ENCODE measurements around the gene MED17.

MED17 gene

GRCh38 chr11:93817426-93818348 is 33.6 kb downstream of the MED17 start:
- no peak for TF ChIP-seq ZFX (IDR thresholded peaks at IDR 0.05)
- TF ChIP-seq CTCF (conservative IDR thresholded peaks at IDR 0.05) = no peak
- no peak overlapping the region for H3K27ac ChIP-seq

- H3K27ac ChIP-seq = no peak overlapping the region
- TF ChIP-seq ZFX (IDR thresholded peaks at IDR 0.05) (no peak), CTCF (conservative IDR thresholded peaks at IDR 0.05) (no peak)
Observed at GRCh38 chr11:93819966-93820695, 36.0 kb downstream of the MED17 start.

- TF ChIP-seq CTCF (conservative IDR thresholded peaks at IDR 0.05) (no peak), ZFX (IDR thresholded peaks at IDR 0.05) (no peak)
- no peak overlapping the region for H3K27ac ChIP-seq
Observed at GRCh38 chr11:93820847-93821246, 36.8 kb downstream of the MED17 start.

- no peak overlapping the region for H3K27ac ChIP-seq
- no peak for TF ChIP-seq CTCF (conservative IDR thresholded peaks at IDR 0.05)
Observed at GRCh38 chr11:93821617-93822016, 37.5 kb downstream of the MED17 start.

- no peak for TF ChIP-seq CTCF (conservative IDR thresholded peaks at IDR 0.05)
- no peak overlapping the region for H3K27ac ChIP-seq
Observed at GRCh38 chr11:93822359-93822758, 38.3 kb downstream of the MED17 start.

GRCh38 chr11:93823210-93823609 is 39.1 kb downstream of the MED17 start:
- TF ChIP-seq ZFX (IDR thresholded peaks at IDR 0.05) (no peak), CTCF (conservative IDR thresholded peaks at IDR 0.05) (no peak)

GRCh38 chr11:93827363-93827762 is 43.3 kb downstream of the MED17 start:
- TF ChIP-seq CTCF (conservative IDR thresholded peaks at IDR 0.05) (no peak), ZFX (IDR thresholded peaks at IDR 0.05) (no peak)
- no peak overlapping the region for H3K27ac ChIP-seq

More at GRCh38 chr11:93823210-93823609, 39.1 kb downstream of the MED17 start:
- H3K27ac ChIP-seq = no peak overlapping the region

Data from C4-2B (cell line).